ENCODE measurements around the gene NINJ2.

DNA sequence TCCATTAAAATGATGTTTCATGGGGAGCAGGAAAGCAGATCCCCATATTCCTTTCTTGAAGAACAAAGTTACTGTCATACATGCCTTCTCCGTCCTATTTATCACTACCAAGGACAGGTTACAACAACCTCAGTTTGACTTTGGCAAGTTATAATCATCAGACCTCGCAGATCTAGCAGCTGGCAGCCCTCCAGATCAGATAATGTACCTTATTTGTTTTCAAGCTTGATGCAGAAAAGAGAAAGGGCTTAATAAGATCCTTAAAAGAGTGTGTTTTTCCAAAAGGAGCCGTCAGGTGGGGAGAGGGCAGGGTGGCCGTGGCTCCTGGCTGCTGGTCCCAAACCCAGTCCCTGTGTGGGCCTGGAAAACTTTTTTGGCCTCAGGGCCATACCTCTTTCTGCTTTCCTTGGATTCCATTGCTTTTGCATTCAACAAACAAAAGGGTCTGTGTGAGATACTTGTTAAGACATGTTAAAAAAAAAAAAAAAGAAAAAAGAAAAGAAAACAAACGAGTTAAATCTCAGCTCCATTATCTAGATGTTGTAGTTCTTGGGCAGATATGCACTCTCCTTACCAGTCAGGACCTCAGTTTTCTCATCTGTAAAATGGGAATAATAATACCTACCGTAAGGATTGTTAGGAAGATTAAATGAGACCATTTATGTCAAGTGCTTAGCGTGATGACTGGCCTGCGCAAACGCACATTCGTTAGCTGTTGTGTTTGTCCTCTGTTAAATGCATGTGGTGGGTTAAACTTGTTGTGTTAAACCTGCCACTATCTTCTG, 138.9 kb downstream of the NINJ2 start:
- TF ChIP-seq GABPA (IDR thresholded peaks at IDR 0.05; ENCODE audit: low read depth) (no peak), RBBP5 (conservative IDR thresholded peaks at IDR 0.05) (no peak), EP300 (IDR thresholded peaks at IDR 0.05; ENCODE audit: borderline replicate concordance in 1 of 2, control insufficient read depth in 1 of 2, low read depth in 2 of 2, low read length in 2 of 2) (no peak), MYC (IDR thresholded peaks at IDR 0.05; ENCODE audit: insufficient read depth, insufficient read length, insufficient replicate concordance, low read length, severe bottlenecking) (no peak), RCOR1 (conservative IDR thresholded peaks at IDR 0.05; ENCODE audit: low read depth, low read length) (no peak), ESRRA (IDR thresholded peaks at IDR 0.05; ENCODE audit: low read length) (no peak)
- TF ChIP-seq, protein P1, sequence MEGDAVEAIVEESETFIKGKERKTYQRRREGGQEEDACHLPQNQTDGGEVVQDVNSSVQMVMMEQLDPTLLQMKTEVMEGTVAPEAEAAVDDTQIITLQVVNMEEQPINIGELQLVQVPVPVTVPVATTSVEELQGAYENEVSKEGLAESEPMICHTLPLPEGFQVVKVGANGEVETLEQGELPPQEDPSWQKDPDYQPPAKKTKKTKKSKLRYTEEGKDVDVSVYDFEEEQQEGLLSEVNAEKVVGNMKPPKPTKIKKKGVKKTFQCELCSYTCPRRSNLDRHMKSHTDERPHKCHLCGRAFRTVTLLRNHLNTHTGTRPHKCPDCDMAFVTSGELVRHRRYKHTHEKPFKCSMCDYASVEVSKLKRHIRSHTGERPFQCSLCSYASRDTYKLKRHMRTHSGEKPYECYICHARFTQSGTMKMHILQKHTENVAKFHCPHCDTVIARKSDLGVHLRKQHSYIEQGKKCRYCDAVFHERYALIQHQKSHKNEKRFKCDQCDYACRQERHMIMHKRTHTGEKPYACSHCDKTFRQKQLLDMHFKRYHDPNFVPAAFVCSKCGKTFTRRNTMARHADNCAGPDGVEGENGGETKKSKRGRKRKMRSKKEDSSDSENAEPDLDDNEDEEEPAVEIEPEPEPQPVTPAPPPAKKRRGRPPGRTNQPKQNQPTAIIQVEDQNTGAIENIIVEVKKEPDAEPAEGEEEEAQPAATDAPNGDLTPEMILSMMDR (IDR thresholded peaks at IDR 0.05 in 2 of 3, conservative IDR thresholded peaks at IDR 0.05 in 1 of 3; ENCODE audit: control insufficient read depth in 2 of 3, extremely low read depth in 1 of 3, insufficient read depth in 1 of 3, low read depth in 3 of 3, low read length in 3 of 3) = no peak

Data from GM12878 (cell line).